NCI-H2107 treated with DMSO at 0.1 percent for 48 hours (cell line): ENCODE measurements around the gene RPS6KA2.

ENCODE experiments used
- DNase-seq: peaks from one replicate; lab custom pipeline; 2025; ENCODE audit not compliant: unreplicated experiment; lab: John Stamatoyannopoulos, UW

The RPS6KA2 gene

DNA sequence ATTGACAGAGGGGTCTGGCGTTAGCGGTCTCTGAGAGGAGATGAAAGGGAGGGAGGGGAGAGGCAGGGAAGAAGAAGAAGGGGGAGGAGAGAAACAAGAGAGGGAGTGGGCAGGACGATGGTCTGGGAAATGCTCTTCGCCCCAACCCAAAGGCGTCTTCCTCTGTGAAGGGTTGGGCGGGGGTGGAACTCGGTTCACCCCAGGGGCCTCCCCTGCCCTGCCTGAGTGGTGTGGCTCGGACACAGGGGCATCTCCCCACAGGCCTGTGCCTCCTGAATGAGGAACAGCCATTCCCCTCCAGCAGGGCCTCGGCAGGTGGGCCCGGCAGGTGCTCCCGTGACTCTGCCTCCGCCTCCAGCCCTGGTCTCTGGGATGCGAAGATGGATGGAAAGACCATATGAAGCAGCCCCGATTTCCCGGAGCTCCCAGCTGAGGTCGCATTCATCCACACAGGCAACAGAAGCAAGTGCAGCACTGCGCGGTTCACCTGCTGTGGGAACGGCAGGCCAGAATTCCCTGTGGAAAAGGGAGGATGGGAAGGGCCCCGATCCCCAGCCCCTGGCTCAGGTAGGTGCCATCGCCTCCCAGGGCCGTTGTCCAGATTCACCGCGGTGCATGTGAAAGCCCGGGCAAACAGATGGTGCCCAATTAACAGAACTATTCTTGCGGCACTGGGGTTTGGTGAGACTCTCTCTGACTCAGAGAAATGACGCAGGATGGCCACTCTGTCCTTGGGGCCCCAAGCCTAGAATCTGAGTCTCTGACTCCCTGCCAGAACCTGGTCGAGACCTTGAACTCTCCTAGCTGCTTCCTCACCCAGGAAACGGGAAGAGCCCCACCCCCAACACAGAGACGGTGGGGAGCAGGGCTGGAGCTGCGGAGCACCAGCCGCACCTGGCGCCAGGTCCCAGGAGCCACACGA, 29.4 kb upstream of the RPS6KA2 start:
- no peak for DNase-seq

DNA sequence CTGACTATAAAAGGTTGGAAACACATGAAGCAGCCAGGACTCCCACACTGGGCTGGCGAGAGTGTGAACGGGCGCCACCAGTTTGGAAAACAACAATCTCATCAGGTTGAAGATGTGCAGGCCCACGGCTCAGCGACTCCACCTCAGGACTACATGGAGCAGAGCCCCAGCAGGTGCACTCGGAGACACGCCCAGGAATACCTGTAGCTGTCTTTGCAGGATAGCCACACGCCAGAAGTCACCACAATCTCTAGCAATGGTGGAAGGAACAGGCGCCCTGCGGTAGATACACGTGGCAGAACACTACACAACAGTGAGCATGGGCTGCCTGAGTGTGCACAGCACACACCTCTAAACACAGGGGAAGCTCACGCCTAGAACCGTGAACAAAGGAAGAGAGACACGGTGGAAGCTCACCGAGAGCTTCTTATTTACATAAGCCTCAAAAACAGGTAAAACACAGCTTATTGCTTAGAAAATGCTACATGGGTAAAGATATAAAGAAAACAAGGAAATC, 28.7 kb upstream of the RPS6KA2 start:
- no peak for DNase-seq

DNA sequence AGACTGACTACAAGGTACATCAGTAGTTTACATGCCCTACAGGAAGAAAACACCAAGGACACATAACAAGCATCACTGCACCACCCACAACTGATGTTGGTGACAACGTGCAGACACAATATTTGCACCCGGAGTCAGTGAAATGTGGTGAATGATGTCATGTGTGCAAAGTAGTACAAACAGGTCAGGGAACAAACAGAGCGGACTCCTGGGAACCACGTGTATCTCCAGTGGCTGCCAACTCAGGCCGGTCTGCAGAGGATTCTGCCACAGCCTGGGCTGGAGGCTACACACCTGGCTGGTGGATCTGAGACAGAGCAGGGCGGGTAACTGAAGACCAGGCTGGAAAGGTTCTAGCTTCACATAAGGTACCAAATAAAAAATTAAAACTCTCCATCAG, 28.2 kb upstream of the RPS6KA2 start:
- DNase-seq: no peak

DNA sequence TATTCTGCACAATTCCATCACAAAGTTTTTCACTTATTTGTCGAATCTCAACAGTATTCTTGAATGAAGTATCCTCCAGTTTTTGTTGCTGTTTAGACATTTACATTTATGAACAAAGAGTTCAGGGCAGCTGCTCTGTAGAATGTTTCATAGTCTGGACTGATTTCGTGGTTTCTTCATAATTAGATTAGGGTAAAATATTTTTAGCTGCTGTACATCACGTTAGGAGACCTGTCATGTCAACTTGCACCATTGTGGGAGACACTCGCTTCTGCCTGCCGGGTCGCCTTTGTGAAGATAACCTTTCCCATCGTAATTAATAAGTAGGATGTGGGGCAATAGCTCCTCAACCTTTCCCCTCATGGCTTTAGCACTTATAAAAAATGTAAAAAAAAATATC, 27.5 kb upstream of the RPS6KA2 start:
- DNase-seq: no peak

DNA sequence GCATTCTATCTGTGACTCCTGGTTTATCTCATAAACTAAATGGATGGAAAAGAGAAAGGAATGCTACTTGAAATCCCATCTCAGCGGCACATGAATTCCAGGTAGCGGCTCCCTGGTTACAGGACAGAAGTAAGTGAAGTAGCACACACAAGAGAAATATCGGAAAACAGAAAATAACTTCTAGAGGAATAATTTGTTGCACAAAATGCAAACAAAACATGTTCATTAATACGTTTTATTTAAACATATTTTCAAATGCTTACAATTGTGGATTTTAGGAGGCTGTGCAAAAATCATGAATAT, 26.5 kb upstream of the RPS6KA2 start:
- no peak for DNase-seq

DNA sequence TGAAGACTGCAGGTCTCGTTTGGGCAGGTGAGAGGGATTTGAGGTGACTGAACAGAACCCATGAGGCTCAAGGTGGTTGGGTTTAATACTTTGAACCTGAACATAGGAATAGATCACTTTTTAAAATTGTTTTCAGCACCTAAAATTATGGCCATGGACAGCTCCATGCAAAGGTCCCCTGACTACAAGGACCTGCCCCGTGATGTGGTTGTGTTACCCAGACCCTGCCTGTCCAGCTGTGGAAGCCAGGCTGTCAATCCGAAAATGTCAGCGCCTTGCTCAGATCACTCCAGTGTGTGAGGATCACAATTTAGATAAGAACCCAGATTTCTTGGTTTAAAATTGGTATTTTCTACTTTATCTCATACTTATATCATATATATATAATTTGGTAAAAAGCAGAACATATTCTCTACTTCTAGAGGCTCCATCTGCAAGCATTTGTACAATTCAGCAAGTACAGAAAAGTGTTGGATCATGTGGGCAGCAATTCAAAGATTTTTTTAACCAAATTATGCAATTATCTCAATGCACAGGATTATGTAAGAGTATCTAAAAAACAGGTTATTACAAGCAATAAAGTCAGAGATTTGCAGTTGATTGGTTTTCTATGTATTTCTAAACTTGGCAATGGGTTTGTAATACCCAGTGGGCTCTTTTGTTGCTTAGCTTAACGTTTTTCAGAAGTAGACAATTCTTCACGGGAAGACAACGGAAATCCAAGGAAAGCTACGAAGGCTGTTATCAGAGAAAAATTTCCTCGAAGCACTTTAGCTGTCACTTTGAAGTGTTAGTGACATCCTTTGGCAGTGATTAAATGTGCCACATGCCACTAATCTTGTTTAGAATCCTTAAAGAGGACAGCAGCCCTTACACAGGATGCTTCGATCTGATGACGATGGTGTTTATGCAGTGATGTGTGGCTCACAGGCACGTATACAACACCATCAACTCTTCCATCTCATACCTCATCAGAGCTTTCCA, 24.1 kb upstream of the RPS6KA2 start:
- DNase-seq: no peak

DNA sequence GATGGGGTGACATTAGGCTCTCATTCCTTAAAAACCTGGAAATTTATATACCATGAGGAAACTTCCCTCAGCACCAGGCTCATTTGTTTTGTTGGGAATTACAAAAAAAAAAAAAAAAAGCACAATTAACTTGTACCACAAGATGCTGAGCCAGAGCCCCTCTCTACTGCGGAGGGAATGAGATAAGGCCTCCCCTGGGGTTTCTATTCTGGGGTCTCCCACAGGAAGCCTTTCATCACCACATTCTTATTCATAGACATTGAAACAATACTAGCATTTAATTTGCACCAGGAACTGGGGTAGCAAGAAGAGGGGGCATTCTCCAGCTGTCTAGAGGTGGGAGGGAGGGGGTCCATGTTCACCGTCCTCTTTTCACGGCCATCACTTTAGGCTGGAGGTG, 23.0 kb upstream of the RPS6KA2 start:
- DNase-seq: no peak

DNA sequence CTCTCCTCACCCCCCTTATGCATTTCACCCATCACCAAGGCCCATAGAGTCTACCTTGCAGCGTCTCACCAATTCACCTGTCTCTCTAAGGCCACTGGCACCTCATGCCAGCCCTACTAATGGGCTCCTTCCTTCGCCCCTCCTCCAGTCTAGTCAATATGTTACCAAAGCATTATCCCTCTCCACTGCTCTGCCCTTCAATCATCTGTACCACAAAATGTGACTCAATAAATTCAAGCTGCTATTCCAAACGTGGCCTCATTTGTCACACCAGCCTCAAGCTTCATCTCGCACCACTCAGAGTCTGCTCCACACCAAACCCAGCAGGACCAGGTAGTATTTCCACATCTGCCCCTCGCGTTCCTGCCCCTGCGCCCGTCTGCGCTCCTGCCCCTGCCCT, 21.8 kb upstream of the RPS6KA2 start:
- DNase-seq: no peak

DNA sequence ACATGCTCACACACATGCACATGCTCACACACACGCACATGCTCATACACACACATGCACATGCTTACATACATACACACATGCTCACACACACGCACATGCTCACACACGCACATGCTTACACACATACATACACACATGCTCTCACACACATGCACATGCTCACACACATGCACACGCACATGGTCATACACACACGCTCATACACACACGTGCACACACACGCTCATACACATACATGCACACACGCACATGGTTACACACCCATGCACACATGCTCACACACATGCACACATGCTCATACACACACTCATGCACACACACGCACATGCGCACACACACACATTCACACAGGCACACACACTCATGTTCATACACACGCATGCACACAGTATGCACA, 20.8 kb upstream of the RPS6KA2 start:
- no peak for DNase-seq

DNA sequence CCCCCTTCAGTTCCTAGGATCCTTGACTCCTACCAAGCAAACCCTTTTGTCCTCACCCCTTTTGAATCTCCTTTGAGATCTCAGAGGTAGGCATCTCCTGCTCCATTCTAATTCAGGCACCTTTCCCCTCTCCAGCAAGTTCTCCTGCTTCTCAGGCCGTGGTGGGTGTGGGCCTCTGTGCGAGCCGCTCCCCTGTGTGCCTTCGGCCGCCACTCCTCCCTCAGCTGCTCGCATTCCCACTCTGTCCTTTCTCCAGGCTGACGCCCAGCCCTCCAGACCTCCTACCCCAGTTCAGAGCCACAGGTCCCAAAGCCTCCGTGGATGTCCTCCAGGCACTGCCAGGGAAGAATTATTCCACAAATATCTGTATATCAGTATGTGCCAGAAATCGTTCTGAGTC, 19.7 kb upstream of the RPS6KA2 start:
- no peak for DNase-seq

DNA sequence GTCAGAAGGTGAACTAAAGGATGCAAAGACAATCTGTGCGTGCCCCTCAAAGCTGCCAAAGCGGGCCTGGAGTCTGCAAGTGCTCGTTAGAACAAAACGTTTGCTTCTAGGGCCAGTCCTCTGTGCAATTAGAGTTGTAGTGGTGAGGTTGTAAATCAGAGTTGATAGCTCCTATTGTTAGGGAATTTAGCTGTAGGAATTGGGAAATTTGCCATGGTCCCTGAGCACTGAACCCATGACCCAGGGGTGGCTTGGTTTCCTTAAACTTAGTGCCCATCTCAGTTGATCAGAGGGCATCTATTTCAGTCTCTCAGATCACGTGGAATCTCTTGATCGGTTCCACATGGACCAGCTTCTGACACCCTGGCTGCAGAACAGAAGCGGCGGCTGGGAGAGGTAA, 18.8 kb upstream of the RPS6KA2 start:
- DNase-seq: no peak

DNA sequence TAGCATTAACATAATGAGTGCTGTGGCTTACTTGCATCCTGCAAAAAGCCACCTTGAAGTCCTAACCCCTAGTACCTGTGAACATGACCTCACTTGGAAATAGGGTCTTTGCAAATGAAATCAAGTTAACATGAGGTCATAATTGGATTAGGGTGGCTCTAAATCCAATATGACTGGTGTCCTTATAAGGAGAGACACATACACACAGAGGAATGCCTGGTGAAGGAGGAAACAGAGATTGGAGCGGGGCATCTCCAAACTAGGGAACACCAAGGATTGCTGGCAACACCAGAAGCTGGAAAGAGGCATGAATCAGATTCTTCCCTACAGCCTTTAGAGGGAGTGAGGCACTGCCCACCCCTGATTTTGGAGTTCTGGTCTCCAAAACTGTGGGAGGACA, 17.6 kb upstream of the RPS6KA2 start:
- no peak for DNase-seq

DNA sequence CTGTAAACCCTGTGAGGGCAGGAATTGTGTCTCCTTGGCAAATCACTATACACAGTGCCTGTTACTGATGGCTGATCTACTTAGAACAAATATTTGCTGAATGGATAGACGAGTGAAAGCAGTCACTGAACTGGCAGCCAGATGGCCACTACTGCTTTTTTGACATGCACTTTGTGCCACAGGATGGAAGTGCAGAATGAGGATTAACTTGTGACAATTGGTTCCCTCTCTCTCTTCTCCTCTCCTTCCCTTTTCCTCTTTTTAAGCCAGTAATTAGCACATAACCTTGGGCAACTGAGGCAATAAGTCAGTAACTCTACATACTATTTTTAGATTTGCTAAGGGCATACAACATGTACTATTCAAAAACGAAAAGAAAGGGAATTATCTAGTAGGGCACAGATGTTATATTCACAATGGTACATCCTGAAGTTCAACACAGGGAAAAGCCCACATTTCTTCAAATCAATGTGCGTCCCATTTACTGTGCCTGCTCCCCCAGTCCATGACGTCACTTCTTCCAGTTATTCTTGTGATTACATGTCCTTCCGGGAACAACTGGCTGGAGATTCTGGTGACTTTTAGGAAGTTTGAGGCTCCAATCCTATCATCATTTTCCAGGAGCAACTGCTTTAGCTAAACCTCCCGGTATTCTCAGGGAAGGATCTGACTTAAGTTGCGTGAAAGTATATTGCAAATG, 17.0 kb upstream of the RPS6KA2 start:
- DNase-seq: no peak

DNA sequence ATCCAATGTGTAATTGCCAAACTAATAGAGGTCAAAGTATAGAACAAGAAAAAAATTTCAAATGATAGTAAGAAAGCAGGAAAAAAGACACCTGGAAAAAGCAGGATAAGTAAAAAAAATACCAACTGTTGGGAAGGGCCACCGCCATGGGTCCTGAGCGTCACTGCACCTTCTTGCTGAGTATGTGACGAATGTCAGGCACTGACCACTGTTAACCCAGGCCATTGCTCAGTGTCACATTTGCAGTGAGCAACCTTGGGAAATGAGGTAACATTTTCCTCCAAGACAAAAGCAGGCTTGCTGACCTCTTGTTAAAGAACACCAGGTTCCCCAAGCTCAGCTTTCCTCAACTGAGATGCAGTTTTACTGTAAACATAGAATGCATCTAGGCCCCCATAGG, 15.6 kb upstream of the RPS6KA2 start:
- no peak for DNase-seq

DNA sequence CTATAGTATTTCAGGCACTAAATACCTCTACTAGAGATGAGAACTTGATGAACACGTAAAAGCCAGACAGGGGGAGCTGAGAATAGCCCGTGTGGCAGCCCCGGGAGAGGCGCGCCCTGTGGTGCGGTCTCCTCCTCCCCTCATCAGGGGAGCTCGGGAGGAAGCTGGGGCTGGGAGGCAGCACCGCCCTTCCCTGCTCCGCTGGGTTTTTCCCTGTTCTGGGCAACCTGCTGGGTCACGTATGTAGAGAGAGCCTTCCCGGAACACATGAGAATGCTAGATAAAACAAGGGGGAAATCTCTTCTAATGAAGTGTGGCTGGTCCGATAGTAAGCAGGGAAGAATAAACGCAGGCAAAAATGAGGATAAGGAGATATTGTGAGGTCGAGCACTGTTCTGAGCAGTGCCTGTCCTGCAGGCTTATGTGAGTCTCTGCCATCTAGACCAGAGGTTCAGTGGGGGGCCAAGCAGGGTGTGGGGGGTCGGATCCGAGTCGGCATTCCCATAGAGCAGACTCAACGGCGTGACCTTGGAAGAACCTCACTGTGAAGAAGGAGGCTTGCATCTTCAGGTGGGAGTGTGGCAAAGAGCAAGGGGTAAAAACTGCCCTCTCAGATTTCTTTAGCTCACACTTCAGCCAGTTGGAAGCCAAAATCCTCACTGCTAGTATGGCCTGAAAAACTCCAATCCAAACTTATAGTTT, 13.4 kb upstream of the RPS6KA2 start:
- DNase-seq: no peak

DNA sequence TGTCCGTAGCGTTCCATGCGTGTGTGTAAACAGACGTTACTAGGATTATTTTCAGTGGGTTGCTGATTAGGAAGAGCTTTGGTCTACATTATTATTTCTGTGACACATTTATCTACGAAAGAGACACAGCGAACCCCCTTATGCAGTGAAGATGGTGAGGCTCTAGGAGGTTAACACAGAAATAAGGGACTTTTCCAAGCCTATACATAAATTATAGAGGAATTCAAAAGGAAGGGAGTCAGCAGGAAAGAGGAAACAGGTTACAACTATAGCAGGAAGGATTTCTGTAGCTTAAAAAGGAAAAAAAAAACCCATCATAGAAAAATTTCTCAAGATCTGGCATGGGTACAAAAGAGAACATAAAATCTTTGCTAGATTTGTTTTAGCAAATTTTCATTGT, 12.9 kb upstream of the RPS6KA2 start:
- DNase-seq: no peak

DNA sequence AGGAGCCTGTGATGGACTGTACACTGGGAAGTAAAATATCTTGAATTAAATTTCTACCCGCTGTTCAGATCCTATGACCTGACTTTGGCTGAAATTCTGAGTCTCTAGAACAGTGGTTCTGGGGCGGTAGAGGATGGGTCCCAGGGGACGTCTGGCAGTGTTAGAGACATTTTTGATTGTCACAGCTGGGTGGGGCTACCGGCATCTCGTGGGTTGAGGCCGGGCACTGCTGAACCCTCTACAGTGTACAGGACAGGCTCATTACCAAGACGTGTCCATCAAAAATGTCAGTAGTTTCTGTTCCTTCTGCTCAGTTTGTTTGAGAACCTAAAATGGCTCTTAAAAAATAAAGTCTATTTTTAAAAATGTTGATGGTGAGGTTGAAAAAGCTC, 11.5 kb upstream of the RPS6KA2 start:
- no peak for DNase-seq

DNA sequence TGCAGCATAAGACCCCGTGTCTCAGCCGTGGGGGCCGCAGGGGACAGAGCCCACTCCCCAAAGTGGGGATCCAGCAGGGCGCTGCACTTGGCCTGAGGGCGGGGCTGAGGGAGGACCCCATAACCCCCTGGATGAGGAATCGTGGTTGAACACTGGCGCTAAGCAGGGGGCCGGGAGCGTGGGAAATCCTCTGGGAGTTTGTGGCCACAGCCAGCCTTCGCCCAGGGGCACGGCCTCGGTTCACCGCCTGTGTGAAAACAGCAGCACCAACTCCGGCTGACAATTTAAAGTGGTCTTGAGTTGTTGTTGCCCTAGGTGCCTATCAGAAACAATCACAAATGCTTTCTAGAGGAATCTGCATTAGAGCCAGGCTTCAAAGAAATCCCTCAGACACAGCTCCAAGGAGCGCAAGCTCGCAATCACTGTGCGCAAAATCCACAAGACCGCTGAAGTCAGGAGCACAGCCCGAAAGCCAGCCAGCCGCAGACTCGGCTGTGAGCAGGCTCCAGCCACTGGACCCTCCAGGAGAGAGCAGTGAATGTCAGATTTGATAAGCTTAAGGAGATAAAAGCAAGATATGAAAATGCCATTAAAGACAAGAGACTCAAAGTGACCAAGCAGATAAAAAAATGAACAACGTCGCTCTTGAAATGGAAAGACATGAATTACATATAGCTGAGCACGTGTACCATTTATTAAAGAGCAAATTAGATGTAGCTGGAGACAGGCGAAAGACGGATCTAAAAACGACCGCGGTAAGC, 10.9 kb upstream of the RPS6KA2 start:
- DNase-seq: no peak

DNA sequence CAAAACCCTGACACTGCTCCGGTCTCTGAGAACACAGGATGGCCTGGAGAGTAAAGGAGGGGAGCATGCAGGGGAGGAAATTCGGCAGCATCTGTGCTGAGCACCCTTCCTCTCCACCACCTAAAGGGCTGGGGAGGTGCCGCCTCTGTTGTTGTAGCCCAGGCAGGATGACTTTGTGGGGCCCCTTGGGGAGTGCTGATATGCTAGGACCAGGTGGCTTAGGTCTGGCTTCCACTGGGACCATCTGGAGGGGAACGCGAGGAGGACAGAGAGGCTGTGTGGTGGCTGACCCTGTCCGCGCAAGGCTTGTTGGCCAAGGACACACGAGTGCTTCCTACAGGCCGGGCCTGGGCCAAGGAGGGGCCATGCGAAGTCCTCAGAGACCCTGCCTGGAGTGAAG, 9.9 kb upstream of the RPS6KA2 start:
- no peak for DNase-seq
